ENCODE results near the gene DNAJC18.
"Not testable (repeated sequence)": the region's sequence is repeated elsewhere in the genome, so short reads cannot be mapped to it uniquely, and the experiment has no call there.

The DNAJC18 gene

DNA sequence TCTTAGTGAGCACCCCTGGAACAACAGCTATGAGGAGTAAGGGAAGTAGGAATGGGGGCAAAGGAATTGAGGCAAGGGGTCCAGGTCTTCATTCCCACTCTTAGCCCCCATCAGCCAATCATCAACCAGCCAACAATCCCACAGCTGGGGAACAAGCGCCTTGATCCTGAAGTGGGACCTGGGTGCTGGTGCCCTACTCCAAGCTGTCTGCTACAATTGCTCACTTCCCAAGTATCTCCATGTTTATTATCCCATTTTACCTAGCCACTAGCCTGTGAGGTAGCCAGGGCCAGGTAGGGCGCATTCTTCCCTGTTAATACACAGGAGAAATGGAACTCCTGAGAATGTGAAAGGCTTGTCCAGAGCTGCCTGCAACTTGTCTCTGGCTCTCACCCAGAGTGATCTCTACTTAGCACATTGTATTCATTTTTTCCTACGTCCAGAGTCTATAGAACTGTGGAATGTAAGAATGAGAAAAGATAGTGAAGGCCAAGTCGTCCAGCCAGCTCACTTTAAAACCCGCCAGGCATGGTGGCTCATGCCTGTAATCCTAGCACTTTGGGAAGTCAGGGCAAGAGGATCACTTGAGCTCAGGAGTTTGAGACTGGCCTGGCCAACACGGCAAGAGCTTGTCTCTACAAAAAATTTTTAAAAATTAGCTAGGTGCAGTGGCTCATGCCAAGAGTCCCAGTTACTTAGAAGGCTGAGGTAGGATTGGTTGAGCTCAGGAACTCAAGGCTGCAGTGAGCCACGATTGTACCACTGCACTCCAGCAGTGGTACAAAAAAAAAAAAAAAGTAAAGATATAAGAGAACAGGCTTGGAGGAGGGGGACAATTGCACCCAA, 6.2 kb upstream of the DNAJC18 start:
- no peak for DNase-seq (ENCODE audit: low read depth)
- TF ChIP-seq, protein P1, sequence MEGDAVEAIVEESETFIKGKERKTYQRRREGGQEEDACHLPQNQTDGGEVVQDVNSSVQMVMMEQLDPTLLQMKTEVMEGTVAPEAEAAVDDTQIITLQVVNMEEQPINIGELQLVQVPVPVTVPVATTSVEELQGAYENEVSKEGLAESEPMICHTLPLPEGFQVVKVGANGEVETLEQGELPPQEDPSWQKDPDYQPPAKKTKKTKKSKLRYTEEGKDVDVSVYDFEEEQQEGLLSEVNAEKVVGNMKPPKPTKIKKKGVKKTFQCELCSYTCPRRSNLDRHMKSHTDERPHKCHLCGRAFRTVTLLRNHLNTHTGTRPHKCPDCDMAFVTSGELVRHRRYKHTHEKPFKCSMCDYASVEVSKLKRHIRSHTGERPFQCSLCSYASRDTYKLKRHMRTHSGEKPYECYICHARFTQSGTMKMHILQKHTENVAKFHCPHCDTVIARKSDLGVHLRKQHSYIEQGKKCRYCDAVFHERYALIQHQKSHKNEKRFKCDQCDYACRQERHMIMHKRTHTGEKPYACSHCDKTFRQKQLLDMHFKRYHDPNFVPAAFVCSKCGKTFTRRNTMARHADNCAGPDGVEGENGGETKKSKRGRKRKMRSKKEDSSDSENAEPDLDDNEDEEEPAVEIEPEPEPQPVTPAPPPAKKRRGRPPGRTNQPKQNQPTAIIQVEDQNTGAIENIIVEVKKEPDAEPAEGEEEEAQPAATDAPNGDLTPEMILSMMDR (IDR thresholded peaks at IDR 0.05; ENCODE audit: low read depth, low read length, missing control alignments): no peak
- in situ Hi-C loops (cut with HindIII; ENCODE audit: low sequenced_read_pairs): no loop called here
- H3K4me3 ChIP-seq (ENCODE audit: low read depth, low read length): no peak overlapping the region

DNA sequence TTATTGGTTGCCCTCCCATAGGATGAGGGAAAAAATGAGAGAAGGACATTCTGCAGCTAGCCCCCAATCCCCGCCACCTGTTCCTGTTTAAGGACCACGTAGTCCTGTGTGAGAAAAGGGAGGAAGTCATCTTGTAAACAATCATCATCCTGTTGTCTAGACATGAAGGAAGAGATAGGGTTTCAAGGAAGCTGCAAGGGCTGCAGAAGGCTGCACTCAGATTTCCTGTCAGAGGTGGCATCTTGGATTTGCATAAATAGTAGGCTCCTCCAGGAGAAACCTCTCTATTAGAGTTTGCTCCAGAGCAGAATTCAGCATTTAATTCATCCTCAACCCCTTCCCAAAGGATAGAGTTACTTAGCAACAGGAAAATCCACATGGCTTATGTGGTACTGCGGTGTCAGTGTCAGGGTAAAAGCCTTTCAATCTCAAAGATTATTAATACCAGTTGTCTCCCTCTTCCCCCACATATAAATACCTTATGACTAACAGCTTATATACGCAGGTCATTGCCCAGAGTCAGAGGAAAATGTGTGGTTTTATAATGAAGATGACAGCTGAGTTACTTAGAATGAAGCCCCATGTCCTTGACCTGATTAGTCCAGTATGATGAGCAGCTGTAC, 4.6 kb upstream of the DNAJC18 start:
- no peak overlapping the region for H3K4me3 ChIP-seq (ENCODE audit: low read depth, low read length)
- no peak for DNase-seq (ENCODE audit: low read depth)
- in situ Hi-C loops (cut with HindIII; ENCODE audit: low sequenced_read_pairs): no loop called here

DNA sequence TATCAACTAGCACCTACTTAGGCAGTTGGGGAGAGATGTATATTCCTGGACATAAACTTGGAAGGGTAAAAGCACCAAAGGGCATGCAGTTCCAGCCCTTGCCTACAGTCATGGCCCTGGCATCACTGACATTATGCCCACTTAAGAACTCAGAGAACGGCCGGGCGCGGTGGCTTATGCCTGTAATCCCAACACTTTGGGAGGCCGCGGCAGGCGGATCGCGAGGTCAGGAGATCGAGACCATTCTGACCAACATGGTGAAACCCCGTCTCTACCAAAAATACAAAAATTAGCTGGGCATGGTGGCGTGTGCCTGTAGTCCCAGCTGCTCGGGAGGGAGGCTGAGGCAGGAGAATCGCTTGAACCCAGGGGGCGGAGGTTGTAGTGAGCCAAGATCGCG, 1.1 kb upstream of the DNAJC18 start:
- DNase-seq (ENCODE audit: low read depth); in situ Hi-C loops (cut with HindIII; ENCODE audit: low sequenced_read_pairs); H3K4me3 ChIP-seq (ENCODE audit: low read depth, low read length): not testable (repeated sequence)

More for the DNA sequence above, 4.6 kb upstream of the DNAJC18 start:
- TF ChIP-seq, protein P1 (IDR thresholded peaks at IDR 0.05; ENCODE audit: low read depth, low read length, missing control alignments): no peak

DNA sequence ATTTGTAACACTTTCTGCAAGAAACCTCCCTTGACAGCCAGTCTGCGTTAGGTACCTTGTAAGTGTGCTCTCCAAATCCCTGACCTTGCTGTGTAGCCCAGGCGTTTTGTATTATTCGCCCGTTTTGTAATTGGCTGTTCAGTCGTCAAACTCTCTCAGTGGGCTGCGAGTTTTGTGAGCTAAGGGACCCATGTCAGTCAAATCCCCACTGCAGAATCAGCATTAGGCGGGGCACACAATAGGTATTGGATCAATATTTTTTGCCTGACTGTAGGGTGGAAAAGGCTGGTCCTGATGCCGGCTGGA, 665 bp downstream of the DNAJC18 start:
- TF ChIP-seq, protein P1 (IDR thresholded peaks at IDR 0.05; ENCODE audit: low read depth, low read length, missing control alignments): no peak
- no peak for DNase-seq (ENCODE audit: low read depth)
- H3K4me3 ChIP-seq (ENCODE audit: low read depth, low read length): peak overlapping the region; percentile 81
- in situ Hi-C loops (cut with HindIII; ENCODE audit: low sequenced_read_pairs): no loop called here

DNA sequence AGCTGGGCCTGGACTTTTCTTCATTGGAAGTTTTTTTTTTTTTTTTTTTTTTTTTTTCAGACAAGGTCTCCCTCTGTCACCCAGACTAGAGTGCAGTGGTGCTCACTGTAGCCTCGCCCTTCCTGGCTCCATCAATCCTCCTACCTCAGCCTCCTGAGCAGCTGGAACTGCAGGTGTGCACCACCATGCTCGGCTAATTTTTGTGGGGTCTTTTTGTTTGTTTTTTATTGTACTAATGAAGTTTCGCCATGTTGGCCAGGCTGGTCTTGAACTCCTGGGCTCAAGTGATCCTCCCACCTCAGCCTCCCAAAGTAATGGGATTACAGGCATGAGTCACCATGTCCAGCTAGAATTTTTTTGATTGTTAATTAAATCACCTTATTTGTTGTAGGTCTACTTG, 3.6 kb downstream of the DNAJC18 start:
- TF ChIP-seq, protein P1 (IDR thresholded peaks at IDR 0.05; ENCODE audit: low read depth, low read length, missing control alignments): no peak
- no peak overlapping the region for H3K4me3 ChIP-seq (ENCODE audit: low read depth, low read length)
- no peak for DNase-seq (ENCODE audit: low read depth)
- in situ Hi-C loops (cut with HindIII; ENCODE audit: low sequenced_read_pairs): no loop called here

DNA sequence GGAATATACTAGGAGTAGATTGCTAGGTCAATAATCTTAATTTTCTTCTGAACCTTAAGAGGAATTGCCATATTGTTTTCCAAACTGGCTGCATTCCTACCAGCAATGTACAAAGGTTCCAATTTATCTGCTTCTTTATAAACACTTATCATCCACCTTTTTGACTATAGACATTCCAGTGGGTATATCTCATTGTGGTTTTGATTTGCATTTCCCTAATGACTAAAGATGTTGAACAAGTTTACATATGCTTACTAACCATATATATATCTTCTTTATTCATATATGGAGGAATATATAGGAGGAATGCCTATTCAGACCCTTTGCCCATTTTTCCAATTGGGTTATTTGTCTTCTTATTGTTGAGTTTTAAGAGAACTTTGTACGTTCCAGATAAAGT, 7.6 kb downstream of the DNAJC18 start:
- no peak overlapping the region for H3K4me3 ChIP-seq (ENCODE audit: low read depth, low read length)
- in situ Hi-C loops (cut with HindIII; ENCODE audit: low sequenced_read_pairs): no loop called here
- DNase-seq (ENCODE audit: low read depth): no peak
- TF ChIP-seq, protein P1 (IDR thresholded peaks at IDR 0.05; ENCODE audit: low read depth, low read length, missing control alignments): no peak

DNA sequence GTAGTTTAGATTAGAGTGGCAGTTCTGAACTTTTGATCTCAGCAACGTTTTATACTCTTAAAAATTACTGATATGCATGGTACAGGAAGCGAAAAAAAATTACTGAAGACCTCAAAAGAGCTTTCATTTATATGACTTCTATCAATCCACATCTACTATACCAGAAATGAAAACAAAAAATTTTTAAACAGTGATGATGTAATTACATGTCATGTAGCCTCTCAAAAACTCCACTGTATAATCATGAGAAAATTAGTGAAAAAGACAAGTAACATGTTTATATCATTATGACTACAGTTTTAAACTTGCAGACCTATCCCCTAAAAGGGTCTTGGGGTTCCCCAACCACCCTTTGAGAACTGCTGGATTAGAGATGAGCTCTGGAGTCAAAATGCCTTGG, 9.3 kb downstream of the DNAJC18 start:
- TF ChIP-seq, protein P1 (IDR thresholded peaks at IDR 0.05; ENCODE audit: low read depth, low read length, missing control alignments): no peak
- DNase-seq (ENCODE audit: low read depth): no peak

More for the DNA sequence above, 9.3 kb downstream of the DNAJC18 start:
- no peak overlapping the region for H3K4me3 ChIP-seq (ENCODE audit: low read depth, low read length)
- in situ Hi-C loops (cut with HindIII; ENCODE audit: low sequenced_read_pairs): no loop called here
